Spleen (tissue), 13 donors: ENCODE measurements around the gene POU2F1. TPM values are rescaled to one million over a fixed set of nuclear protein-coding genes. Genes with fewer than 3 reads are reported as not detected.

Experiments used
- DNase-seq: peaks from one replicate; pipeline ENCODE4 v3.0.0-alpha.2; 2020
- H3K27ac ChIP-seq, 8 donors: fragments of 200-600 bp; sonication (generic) in 7 of 8; 1 replicate in 4 of 8; 2 replicates in 4 of 8; pipeline versions ENCODE4 v1.5.0 to v1.8.0; 2016 to 2021; ENCODE audit warnings: inconsistent platforms in 4 of 8, mild to moderate bottlenecking in 4 of 8, moderate library complexity in 1 of 8
- H3K27me3 ChIP-seq, 7 donors: fragments of 200-600 bp; sonication (generic) in 6 of 7; replicated peaks in 1 of 7; 1 replicate in 4 of 7; 2 replicates in 3 of 7; pipeline versions ENCODE4 v1.5.0 to v1.8.0; 2016 to 2021; ENCODE audit warnings: inconsistent platforms in 3 of 7, mild to moderate bottlenecking in 1 of 7
- H3K36me3 ChIP-seq, 6 donors: fragments of 200-600 bp; sonication (generic) in 5 of 6; 1 replicate in 4 of 6; 2 replicates in 2 of 6; pipeline versions ENCODE4 v1.5.0 to v1.8.0; 2016 to 2021; ENCODE audit warnings: inconsistent platforms in 2 of 6
- H3K4me1 ChIP-seq, 6 donors: fragments of 200-600 bp; sonication (generic) in 5 of 6; 1 replicate in 3 of 6; 2 replicates in 3 of 6; pipeline versions ENCODE4 v1.5.0 to v1.8.0; 2016 to 2021; ENCODE audit warnings: inconsistent platforms in 3 of 6
- H3K4me3 ChIP-seq, 8 donors: fragments of 200-600 bp; sonication (generic) in 7 of 8; 1 replicate in 4 of 8; 2 replicates in 4 of 8; pipeline versions ENCODE4 v1.5.0 to v1.8.0; 2016 to 2021; ENCODE audit warnings: inconsistent platforms in 4 of 8, mild to moderate bottlenecking in 4 of 8, moderate library complexity in 2 of 8
- H3K9me3 ChIP-seq, 8 donors: fragments of 200-600 bp; sonication (generic) in 7 of 8; 1 replicate in 4 of 8; 2 replicates in 4 of 8; pipeline versions ENCODE4 v1.5.0 to v1.8.0; 2016 to 2021; ENCODE audit warnings: inconsistent platforms in 4 of 8
- CTCF ChIP-seq, 11 experiments: fragments of 200-600 bp in 7 of 11; fragments of 450-650 bp in 4 of 11; sonication (generic) in 4 of 11; IDR thresholded peaks in 8 of 11; conservative IDR thresholded peaks in 3 of 11; 1 replicate in 7 of 11; 2 replicates in 4 of 11; pipeline versions ENCODE4 v1.4.0 to v1.8.0; 2016 to 2021; ENCODE audit warnings: antibody characterized with exemption in 11 of 11, inconsistent platforms in 4 of 11, mild to moderate bottlenecking in 1 of 11
- POLR2A ChIP-seq, 3 donors: fragments of 450-650 bp; IDR thresholded peaks; one replicate each; pipeline ENCODE4 v1.5.1; 2017; ENCODE audit warnings: antibody characterized with exemption in 3 of 3, mild to moderate bottlenecking in 1 of 3
- POLR2AphosphoS5 ChIP-seq, 3 donors: sonication (generic); formaldehyde crosslinking; IDR thresholded peaks; one replicate each; pipeline ENCODE4 v1.5.1; 2017; ENCODE audit warnings: antibody characterized with exemption in 3 of 3
- WGBS, 5 donors: extraction: QIAGEN DNeasy Blood & Tissue Kit in 3 of 5; methylation state at CpG; one replicate each; pipeline versions ENCODE4 v1.1.5 to v1.1.7; 2013 to 2018; 5-methylcytosine and 5-hydroxymethylcytosine counted together
- intact Hi-C: fragments of 100-400 bp; cut with DNase I; formaldehyde crosslinking; loops from one replicate; pipeline ENCODE4 v1.15.0; 2023; ENCODE audit warnings: low total_unique reads
- long read RNA-seq, 2 donors: transcript quantifications; one replicate each; lab custom pipeline, GENCODE V29; 2026
- polyA plus RNA-seq, 3 donors: library from polyadenylated mRNA; stranded (reverse); fragments of 200-250 nt; gene quantifications; one replicate each; pipeline ENCODE4 v1.2.1, GENCODE V29; 2013
- total RNA-seq, 7 donors: library from RNA; depleted of rRNA in 3 of 7; stranded (reverse); fragments of >200 nt in 3 of 7; fragmentation: NEBNext Ultra II Directional in 4 of 7; extraction: Animal tissue kit (Norgen Biotek cat#: 25700) in 4 of 7; gene quantifications; one replicate each; pipeline versions ENCODE4 v1.1.0 to v1.2.1, GENCODE V29; 2016 to 2021
- donor health status: healthy with polysubstance abuse.
- donor health status: DM: no; HTN: no; CAD: no; lungs with moderate emphysema.
- donor health status: DM: no; HTN: no; CAD: no.
- donor health status: Bipolar disorder and iron deficiency.
- donor health status: healthy.
- donor health status: DM: no; HTN: no; CAD: no.
- donor health status: DM: yes; HTN: yes; CAD: no.

The POU2F1 gene
- total RNA-seq (10 to 100 TPM; 23.5 to 60.3 (median 31.5) TPM), polyA plus RNA-seq (1 to 10 TPM; 1.8 to 3.1 (median 2.6) TPM)
- long read RNA-seq, donor 1 = 0 reads
- long read RNA-seq, donor 2 = 0 reads

DNA sequence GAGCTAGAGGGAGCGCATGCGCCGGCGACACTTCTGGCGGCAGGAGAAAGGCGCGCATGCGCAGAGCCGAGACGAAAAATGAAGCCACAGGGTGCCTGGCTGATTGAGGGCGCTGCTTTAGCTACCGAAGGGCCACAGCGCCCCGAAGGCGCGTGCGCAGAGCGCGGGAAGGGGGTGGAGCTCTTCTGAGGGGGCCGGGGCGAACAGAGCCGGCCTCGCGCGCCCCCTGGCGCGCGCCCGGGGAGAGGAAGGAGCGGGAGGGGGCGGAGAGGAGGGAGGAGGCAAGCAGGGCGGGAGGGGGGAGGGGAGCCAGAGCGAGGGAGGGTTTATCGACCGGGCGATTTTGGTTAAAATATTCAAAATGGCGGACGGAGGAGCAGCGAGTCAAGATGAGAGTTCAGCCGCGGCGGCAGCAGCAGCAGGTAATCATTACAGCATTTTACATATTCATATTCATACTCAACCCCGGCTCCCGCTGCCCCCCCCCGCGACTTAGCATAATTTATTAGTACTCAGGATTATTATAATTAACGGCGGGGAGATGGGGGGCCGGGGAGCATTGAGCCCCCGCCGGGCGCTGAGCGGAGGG, at the start of gene POU2F1:
Gene POU2F1, plus strand, starts transcription at position 350 of the 589 bp plus-strand sequence. Its CDS starts 12 bp downstream, at position 362.
- peak in 1 of 3 donors; percentile 84 for TF ChIP-seq POLR2A (IDR thresholded peaks at IDR 0.05)
- TF ChIP-seq POLR2AphosphoS5 (IDR thresholded peaks at IDR 0.05) = peak; percentile 76 to 84 (median 78)
- peak; percentile 62 to 96 (median 77) for TF ChIP-seq CTCF (IDR thresholded peaks at IDR 0.05 in 8 of 11, conservative IDR thresholded peaks at IDR 0.05 in 3 of 11)
- no peaks in the 10 kb centered on the region for H3K36me3 ChIP-seq
- H3K9me3 ChIP-seq = peaks cover 0 to 7% (median 0%) of the 10 kb centered on the region in 8 donors
- DNase-seq = peak; percentile 100
- H3K4me1 ChIP-seq = peaks cover 18 to 48% (median 36%) of the 10 kb centered on the region in 6 donors
- intact Hi-C loops = no loop called here
- WGBS, 5 donors = 0 to 1% (median 1%) methylated on average over 44 to 53 of the region's 53 CpGs
- no peaks in the 10 kb centered on the region for H3K27me3 ChIP-seq
- peak within 1 kb of the TSS; percentile 92 to 99 (median 98) for H3K27ac ChIP-seq
- peak within 1 kb of the TSS; percentile 91 to 99 (median 96) for H3K4me3 ChIP-seq

GRCh38 chr1:167171286-167171929, 49.3 kb upstream of the POU2F1 start:
- Histone ChIP-seq H3K36me3 (no peaks in the 10 kb centered on the region), H3K9me3 (peaks cover 0 to 10% (median 2%) of the 10 kb centered on the region in 8 donors), H3K4me1 (no peaks in the 10 kb centered on the region), H3K27me3 (peaks cover 0 to 17% (median 0%) of the 10 kb centered on the region in 7 donors), H3K4me3 (no peak overlapping the region), H3K27ac (no peak overlapping the region)
- intact Hi-C loops = no loop called here
- TF ChIP-seq CTCF (IDR thresholded peaks at IDR 0.05 in 8 of 11, conservative IDR thresholded peaks at IDR 0.05 in 3 of 11) = no peak
- no peak for TF ChIP-seq POLR2AphosphoS5 (IDR thresholded peaks at IDR 0.05)
- TF ChIP-seq POLR2A (IDR thresholded peaks at IDR 0.05) = no peak
- no peak for DNase-seq
- WGBS, 5 donors = 83 to 91% (median 89%) methylated on average over 7 of the region's 7 CpGs

- no peaks in the 10 kb centered on the region for H3K36me3 ChIP-seq
- no peak for DNase-seq
- intact Hi-C loops = no loop called here
- no peak overlapping the region for H3K27ac ChIP-seq
- 74 to 90% (median 81%) methylated on average over 5 of the region's 5 CpGs for WGBS, 5 donors
- TF ChIP-seq POLR2A (IDR thresholded peaks at IDR 0.05) (no peak), POLR2AphosphoS5 (IDR thresholded peaks at IDR 0.05) (no peak), CTCF (IDR thresholded peaks at IDR 0.05 in 8 of 11, conservative IDR thresholded peaks at IDR 0.05 in 3 of 11) (no peak)
- no peaks in the 10 kb centered on the region for H3K4me1 ChIP-seq
- no peak overlapping the region for H3K4me3 ChIP-seq
- H3K9me3 ChIP-seq = peaks cover 0 to 8% (median 0%) of the 10 kb centered on the region in 8 donors
- H3K27me3 ChIP-seq = peaks cover 0 to 11% (median 0%) of the 10 kb centered on the region in 7 donors
Measured at GRCh38 chr1:167173516-167174184, 47.0 kb upstream of the POU2F1 start.

DNA sequence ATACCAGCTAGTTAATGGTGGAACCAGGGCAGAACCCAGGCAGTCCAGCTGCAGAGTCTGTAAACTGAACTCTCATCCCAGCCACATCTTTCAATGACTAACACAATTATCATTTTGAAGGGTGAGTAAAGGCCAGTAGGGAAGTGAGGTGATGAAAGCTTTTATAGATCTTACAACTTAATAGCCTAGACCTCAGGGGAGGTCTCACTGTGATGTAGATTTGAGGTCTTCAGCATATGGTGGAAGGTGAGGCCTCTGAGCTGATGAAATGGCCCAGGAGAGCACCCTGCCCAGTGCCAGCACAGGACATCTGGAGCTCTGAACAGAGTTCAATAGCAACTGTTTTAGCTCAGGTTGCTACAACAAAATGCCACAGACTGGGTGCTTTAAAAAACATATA, 44.8 kb upstream of the POU2F1 start:
- H3K36me3 ChIP-seq = no peaks in the 10 kb centered on the region
- DNase-seq = no peak
- H3K4me1 ChIP-seq = no peaks in the 10 kb centered on the region
- H3K27me3 ChIP-seq = peaks cover 0 to 11% (median 0%) of the 10 kb centered on the region in 7 donors
- no peak for TF ChIP-seq POLR2A (IDR thresholded peaks at IDR 0.05)
- TF ChIP-seq CTCF (IDR thresholded peaks at IDR 0.05 in 8 of 11, conservative IDR thresholded peaks at IDR 0.05 in 3 of 11) = no peak
- no peak for TF ChIP-seq POLR2AphosphoS5 (IDR thresholded peaks at IDR 0.05)
- no peak overlapping the region for H3K4me3 ChIP-seq
- intact Hi-C loops = no loop called here
- H3K27ac ChIP-seq = no peak overlapping the region
- H3K9me3 ChIP-seq = peaks cover 0 to 8% (median 0%) of the 10 kb centered on the region in 8 donors
